CD4-positive, CD25-positive, alpha-beta regulatory T cell (primary cell): Measurements from ENCODE around the gene ASAP3. TPM values are rescaled to one million over a fixed set of nuclear protein-coding genes. Genes with fewer than 3 reads are reported as not detected.
"Not testable (repeated sequence)": the region's sequence is repeated elsewhere in the genome, so short reads cannot be mapped to it uniquely, and the experiment has no call there.

Experiments
- ATAC-seq, 2 donors: fragments of 150-1000 bp; cut with Tn5 transposase; one replicate each; pipeline ENCODE4 v1.10.0; 2021; ENCODE audit warnings: low read depth in 2 of 2, moderate number of reproducible peaks in 2 of 2, moderate library complexity in 1 of 2
- DNase-seq, 3 donors: peaks; one replicate each; pipeline versions ENCODE4 v3.0.0 to v3.0.0-alpha.2; 2012 to 2022; ENCODE audit warnings: mixed read lengths in 1 of 3
- H3K27ac ChIP-seq: one replicate; pipeline ENCODE4 v1.7.0; 2013; ENCODE audit warnings: mild to moderate bottlenecking, low read length; ENCODE audit not compliant: insufficient read depth, poor library complexity, severe bottlenecking
- H3K27me3 ChIP-seq: one replicate; pipeline ENCODE4 v1.7.0; 2013; ENCODE audit warnings: low read length; ENCODE audit not compliant: control insufficient read depth, insufficient read depth
- H3K36me3 ChIP-seq: one replicate; pipeline ENCODE4 v1.7.0; 2013; ENCODE audit warnings: mild to moderate bottlenecking, low read length, moderate library complexity; ENCODE audit not compliant: control insufficient read depth, insufficient read depth
- H3K4me1 ChIP-seq: 2 replicates; pipeline ENCODE4 v1.7.0; 2013; ENCODE audit warnings: mild to moderate bottlenecking, low read length; ENCODE audit not compliant: insufficient read depth, control insufficient read depth, poor library complexity, severe bottlenecking
- H3K4me3 ChIP-seq: one replicate; pipeline ENCODE4 v1.7.0; 2013; ENCODE audit warnings: low read depth, mild to moderate bottlenecking, low read length, moderate library complexity
- H3K9me3 ChIP-seq, 2 experiments: 1 replicate in 1 of 2; 2 replicates in 1 of 2; pipeline ENCODE4 v1.7.0; 2013; ENCODE audit warnings: low read length in 2 of 2, mild to moderate bottlenecking in 1 of 2, moderate library complexity in 1 of 2; ENCODE audit not compliant: control insufficient read depth in 2 of 2
- H3K27ac Mint-ChIP-seq, 3 donors: one replicate each; pipeline ENCODE4 v1.8.0; 2020 to 2022; ENCODE audit warnings: mild to moderate bottlenecking in 3 of 3, mixed read lengths in 3 of 3, moderate library complexity in 2 of 3
- H3K27me3 Mint-ChIP-seq: one replicate; pipeline ENCODE4 v1.8.0; 2022; ENCODE audit warnings: mild to moderate bottlenecking, mixed read lengths
- H3K36me3 Mint-ChIP-seq: one replicate; pipeline ENCODE4 v1.8.0; 2020; ENCODE audit warnings: mixed read lengths
- H3K4me1 Mint-ChIP-seq, 4 donors: one replicate each; pipeline ENCODE4 v1.8.0; 2020 to 2022; ENCODE audit warnings: mixed read lengths in 4 of 4, mild to moderate bottlenecking in 1 of 4
- H3K4me3 Mint-ChIP-seq, 4 donors: one replicate each; pipeline ENCODE4 v1.8.0; 2020 to 2022; ENCODE audit warnings: mild to moderate bottlenecking in 4 of 4, mixed read lengths in 4 of 4, moderate library complexity in 3 of 4
- H3K9me3 Mint-ChIP-seq, 7 donors: one replicate each; pipeline ENCODE4 v1.8.0; 2020 to 2022; ENCODE audit warnings: mixed read lengths in 7 of 7, mild to moderate bottlenecking in 3 of 7, moderate library complexity in 2 of 7
- polyA plus RNA-seq, 4 donors: library from polyadenylated mRNA; unstranded; fragments of 300-500 nt; fragmentation: Illumina TruSeq; gene quantifications; one replicate each; pipeline ENCODE4 v1.2.3, GENCODE V29; 2021
- total RNA-seq: library from RNA; stranded (reverse); gene quantifications from one replicate; pipeline ENCODE4 v1.2.3, GENCODE V29; 2022

The ASAP3 gene
- total and polyA plus RNA-seq, 5 donors from 2014 or later = 0.23 to 2.3 (median 0.49) TPM; not detected in 1

GRCh38 chr1:23505851-23506250, 21.9 kb upstream of the ASAP3 start:
- Mint-ChIP-seq H3K27me3 (peaks cover 7% of the 10 kb centered on the region), H3K4me3 (no peak overlapping the region), H3K4me1 (peaks cover 0 to 3% (median 1%) of the 10 kb centered on the region in 4 donors), H3K36me3 (no peaks in the 10 kb centered on the region), H3K27ac (peak overlapping the region in 1 of 3 donors; percentile 42), H3K9me3 (peaks cover 0 to under 1% (median 0%) of the 10 kb centered on the region in 7 donors)
- no peaks in the 10 kb centered on the region for H3K4me1 ChIP-seq
- H3K4me3 ChIP-seq = no peak overlapping the region
- ATAC-seq (no peak), DNase-seq (no peak)
- H3K27ac ChIP-seq = no peak overlapping the region
- H3K27me3 ChIP-seq = no peaks in the 10 kb centered on the region
- no peaks in the 10 kb centered on the region for H3K9me3 ChIP-seq
- peaks cover 3% of the 10 kb centered on the region for H3K36me3 ChIP-seq

DNA sequence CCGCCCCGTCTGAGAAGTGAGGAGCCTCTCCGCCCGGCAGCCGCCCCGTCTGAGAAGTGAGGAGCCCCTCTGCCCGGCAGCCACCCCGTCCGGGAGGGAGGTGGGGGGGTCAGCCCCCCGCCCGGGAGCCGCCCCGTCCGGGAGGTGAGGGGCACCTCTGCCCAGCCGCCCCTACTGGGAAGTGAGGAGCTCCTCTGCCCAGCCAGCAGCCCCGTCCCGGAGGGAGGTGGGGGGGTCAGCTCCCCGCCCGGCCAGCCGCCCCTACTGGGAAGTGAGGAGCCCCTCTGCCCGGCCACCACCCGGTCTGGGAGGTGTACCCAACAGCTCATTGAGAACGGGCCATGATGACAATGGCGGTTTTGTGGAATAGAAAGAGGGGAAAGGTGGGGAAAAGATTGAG, 20.2 kb upstream of the ASAP3 start:
- not testable (repeated sequence) for H3K9me3 Mint-ChIP-seq, H3K4me1 Mint-ChIP-seq, H3K27ac Mint-ChIP-seq, H3K27me3 ChIP-seq, DNase-seq, H3K4me3 ChIP-seq, H3K36me3 Mint-ChIP-seq, ATAC-seq, H3K36me3 ChIP-seq, H3K9me3 ChIP-seq, H3K4me3 Mint-ChIP-seq, H3K27ac ChIP-seq, H3K4me1 ChIP-seq
- peaks cover 13% of the 10 kb centered on the region for H3K27me3 Mint-ChIP-seq

- Histone ChIP-seq H3K4me1 (no peaks in the 10 kb centered on the region), H3K36me3 (peaks cover 3% of the 10 kb centered on the region), H3K9me3 (no peaks in the 10 kb centered on the region), H3K4me3 (no peak overlapping the region), H3K27me3 (no peaks in the 10 kb centered on the region), H3K27ac (no peak overlapping the region)
- peaks cover 13% of the 10 kb centered on the region for H3K27me3 Mint-ChIP-seq
- H3K4me3 Mint-ChIP-seq = no peak overlapping the region
- no peak overlapping the region for H3K27ac Mint-ChIP-seq
- H3K36me3 Mint-ChIP-seq = no peaks in the 10 kb centered on the region
- ATAC-seq (no peak), DNase-seq (no peak)
- peaks cover 0 to 3% (median 0%) of the 10 kb centered on the region in 4 donors for H3K4me1 Mint-ChIP-seq
- no peaks in the 10 kb centered on the region for H3K9me3 Mint-ChIP-seq
Measured at GRCh38 chr1:23502951-23503350, 19.0 kb upstream of the ASAP3 start.

GRCh38 chr1:23500466-23500865, 16.5 kb upstream of the ASAP3 start:
- Histone ChIP-seq H3K4me1 (peaks cover 7% of the 10 kb centered on the region), H3K4me3 (no peak overlapping the region), H3K9me3 (no peaks in the 10 kb centered on the region), H3K36me3 (no peaks in the 10 kb centered on the region), H3K27me3 (no peaks in the 10 kb centered on the region), H3K27ac (no peak overlapping the region)
- DNase-seq (no peak), ATAC-seq (no peak)
- Mint-ChIP-seq H3K27me3 (peaks cover 13% of the 10 kb centered on the region), H3K27ac (no peak overlapping the region), H3K9me3 (no peaks in the 10 kb centered on the region), H3K4me3 (no peak overlapping the region), H3K4me1 (peaks cover 0 to 7% (median 3%) of the 10 kb centered on the region in 4 donors), H3K36me3 (no peaks in the 10 kb centered on the region)

DNA sequence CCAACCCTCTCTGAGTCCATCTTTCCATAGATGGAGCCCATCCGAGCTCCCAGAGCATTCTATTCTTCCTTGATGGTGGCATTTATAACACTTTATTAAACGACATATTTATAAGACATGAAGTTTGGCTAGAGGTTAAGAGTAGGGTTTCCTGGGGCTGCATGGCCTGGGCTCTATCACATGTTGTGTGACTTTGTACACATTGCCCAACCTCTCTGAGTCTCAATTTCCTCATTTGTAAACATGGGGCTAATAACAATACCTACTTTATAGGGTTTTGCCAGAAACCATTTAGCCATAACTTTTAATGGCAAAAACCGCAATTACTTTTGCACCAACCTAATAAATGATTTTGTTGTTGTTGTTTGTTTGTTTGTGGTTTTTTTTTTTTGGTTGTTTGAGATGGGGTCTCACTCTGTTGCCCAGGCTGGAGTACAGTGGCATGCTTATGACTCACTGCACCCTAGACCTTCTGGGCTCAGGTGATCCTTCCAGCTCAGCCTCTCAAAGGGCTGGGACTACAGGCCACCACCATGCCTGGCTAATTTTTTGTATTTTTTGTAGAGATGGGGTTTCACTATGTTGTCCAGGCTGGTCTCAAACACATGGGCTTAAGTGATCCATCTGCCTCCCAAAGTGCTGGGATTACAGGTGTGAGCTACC, 13.9 kb upstream of the ASAP3 start:
- H3K4me3 ChIP-seq = no peak overlapping the region
- H3K4me1 ChIP-seq = peaks cover 7% of the 10 kb centered on the region
- no peaks in the 10 kb centered on the region for H3K36me3 ChIP-seq
- H3K27me3 Mint-ChIP-seq = peaks cover 18% of the 10 kb centered on the region
- no peaks in the 10 kb centered on the region for H3K9me3 Mint-ChIP-seq
- H3K4me1 Mint-ChIP-seq = peaks cover 0 to 7% (median 1%) of the 10 kb centered on the region in 4 donors
- no peak for DNase-seq
- H3K27ac ChIP-seq = no peak overlapping the region
- no peak overlapping the region for H3K27ac Mint-ChIP-seq
- H3K4me3 Mint-ChIP-seq = no peak overlapping the region
- no peak for ATAC-seq
- H3K36me3 Mint-ChIP-seq = no peaks in the 10 kb centered on the region
- H3K9me3 ChIP-seq = no peaks in the 10 kb centered on the region
- no peaks in the 10 kb centered on the region for H3K27me3 ChIP-seq

DNA sequence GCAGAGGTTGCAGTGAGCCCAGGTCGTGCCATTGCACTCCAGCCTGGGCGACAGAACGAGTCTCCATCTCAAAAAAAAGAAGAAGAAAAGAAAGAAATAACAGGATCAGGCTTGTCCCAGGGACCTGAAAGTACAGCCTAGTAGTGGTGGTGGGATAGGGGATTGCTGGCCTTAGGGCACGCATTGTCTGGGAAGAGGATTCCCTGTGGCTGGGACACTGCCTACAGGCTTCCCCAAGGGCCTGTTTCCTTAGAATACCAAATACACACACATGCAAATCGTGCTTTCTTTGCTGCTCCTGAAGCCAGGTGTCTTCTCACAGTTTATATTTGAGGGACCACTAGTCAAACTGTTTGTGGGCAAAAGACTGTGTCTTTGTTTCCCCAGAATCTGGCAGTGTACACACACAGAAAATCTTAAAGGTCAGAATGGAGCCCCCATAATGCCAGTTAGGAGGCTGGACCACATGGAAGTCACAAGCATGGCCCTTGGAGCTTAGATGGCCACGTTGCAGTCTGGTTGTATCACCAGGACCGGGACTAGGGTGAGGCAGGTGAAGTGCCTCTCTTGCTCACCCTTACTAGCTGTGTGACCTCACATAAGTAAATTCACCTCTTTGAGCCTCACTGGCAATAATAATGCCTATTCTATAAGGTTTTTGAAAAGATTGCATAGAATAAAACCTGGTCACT, 12.7 kb upstream of the ASAP3 start:
- no peak for ATAC-seq
- H3K9me3 ChIP-seq = no peaks in the 10 kb centered on the region
- no peak overlapping the region for H3K27ac ChIP-seq
- H3K4me3 ChIP-seq = no peak overlapping the region
- Mint-ChIP-seq H3K36me3 (no peaks in the 10 kb centered on the region), H3K27ac (no peak overlapping the region), H3K27me3 (peaks cover 12% of the 10 kb centered on the region), H3K4me3 (no peak overlapping the region), H3K4me1 (peaks cover 0 to 7% (median 1%) of the 10 kb centered on the region in 4 donors), H3K9me3 (no peaks in the 10 kb centered on the region)
- peaks cover 7% of the 10 kb centered on the region for H3K4me1 ChIP-seq
- no peaks in the 10 kb centered on the region for H3K36me3 ChIP-seq
- no peak for DNase-seq
- H3K27me3 ChIP-seq = no peaks in the 10 kb centered on the region

- H3K4me3 Mint-ChIP-seq, H3K27me3 ChIP-seq, H3K4me3 ChIP-seq, H3K9me3 Mint-ChIP-seq, H3K27ac ChIP-seq, H3K27me3 Mint-ChIP-seq, H3K9me3 ChIP-seq, ATAC-seq, H3K36me3 ChIP-seq, H3K36me3 Mint-ChIP-seq, DNase-seq, H3K27ac Mint-ChIP-seq, H3K4me1 ChIP-seq, H3K4me1 Mint-ChIP-seq: not testable (repeated sequence)
Measured at GRCh38 chr1:23494836-23495235, 10.9 kb upstream of the ASAP3 start.

- H3K9me3 ChIP-seq, H3K27me3 ChIP-seq, H3K9me3 Mint-ChIP-seq, H3K36me3 Mint-ChIP-seq, H3K4me3 ChIP-seq, H3K27ac ChIP-seq, H3K36me3 ChIP-seq, H3K4me3 Mint-ChIP-seq, DNase-seq, H3K27ac Mint-ChIP-seq, H3K4me1 ChIP-seq, ATAC-seq, H3K4me1 Mint-ChIP-seq, H3K27me3 Mint-ChIP-seq: not testable (repeated sequence)
Measured at GRCh38 chr1:23492776-23493175, 8.8 kb upstream of the ASAP3 start.
